HepG2 (cell line): ENCODE results near the gene METTL26. TPM values are rescaled to one million over a fixed set of nuclear protein-coding genes. Genes with fewer than 3 reads are reported as not detected.

Experiments used
- ATRX ChIP-seq: sonication (generic); formaldehyde crosslinking; IDR thresholded peaks from 2 replicates; pipeline ENCODE4 v1.4.0; 2020; ENCODE audit warnings: missing genetic modification reagents, borderline replicate concordance
- FIP1L1 ChIP-seq: fragments of 200-400 bp; formaldehyde crosslinking; IDR thresholded peaks from 2 replicates; pipeline ENCODE4 v1.6.1; 2018; ENCODE audit warnings: low read depth, mild to moderate bottlenecking, low read length, moderate library complexity, borderline replicate concordance; ENCODE audit not compliant: insufficient read depth
- HDAC2 ChIP-seq: sonication (generic); formaldehyde crosslinking; IDR thresholded peaks from 2 replicates; pipeline ENCODE4 v1.4.0; 2020; ENCODE audit warnings: missing genetic modification reagents
- KDM2A ChIP-seq: sonication (generic); formaldehyde crosslinking; IDR thresholded peaks from 2 replicates; pipeline ENCODE4 v1.4.0; 2020; ENCODE audit warnings: low read depth, missing genetic modification reagents, borderline replicate concordance
- KIAA2018 ChIP-seq: sonication (generic); formaldehyde crosslinking; IDR thresholded peaks from 2 replicates; pipeline ENCODE4 v1.5.0; 2020; ENCODE audit warnings: mild to moderate bottlenecking, missing genetic modification reagents, borderline replicate concordance
- MEIS2 ChIP-seq: sonication (generic); formaldehyde crosslinking; IDR thresholded peaks from 2 replicates; pipeline ENCODE4 v1.9.0; 2021; ENCODE audit warnings: mild to moderate bottlenecking, missing genetic modification reagents
- MZF1 ChIP-seq: sonication (generic); formaldehyde crosslinking; IDR thresholded peaks from 2 replicates; pipeline ENCODE4 v1.8.1; 2023; ENCODE audit warnings: mild to moderate bottlenecking, missing genetic modification reagents, borderline replicate concordance
- NAIF1 ChIP-seq: sonication (generic); formaldehyde crosslinking; IDR thresholded peaks from 2 replicates; pipeline ENCODE4 v1.5.0; 2020; ENCODE audit warnings: mild to moderate bottlenecking, missing genetic modification reagents, borderline replicate concordance
- NFE2L2 ChIP-seq: fragments of 150-350 bp; IDR thresholded peaks from 2 replicates; pipeline ENCODE4 v1.6.1; 2014; ENCODE audit warnings: low read length
- PLRG1 ChIP-seq: fragments of 450-650 bp; conservative IDR thresholded peaks from 2 replicates; pipeline ENCODE4 v1.6.1; 2016
- RELA ChIP-seq: sonication (generic); formaldehyde crosslinking; IDR thresholded peaks from 2 replicates; pipeline ENCODE4 v1.4.0; 2020; ENCODE audit warnings: missing genetic modification reagents
- YEATS4 ChIP-seq: sonication (generic); formaldehyde crosslinking; IDR thresholded peaks from 2 replicates; pipeline ENCODE4 v1.4.0; 2020; ENCODE audit warnings: missing genetic modification reagents, borderline replicate concordance
- ZHX2 ChIP-seq, 2 experiments: sonication (generic) in 1 of 2; formaldehyde crosslinking in 1 of 2; IDR thresholded peaks; 2 replicates each; pipeline versions ENCODE4 v1.6.1 to v1.9.0; 2014 to 2022; ENCODE audit warnings: antibody characterized with exemption in 1 of 2, borderline replicate concordance in 1 of 2, inconsistent platforms in 1 of 2, low read depth in 1 of 2, missing genetic modification reagents in 1 of 2
- ZNF205 ChIP-seq: IDR thresholded peaks from 2 replicates; pipeline ENCODE4 v1.6.1; 2018; ENCODE audit warnings: missing biosample characterization, missing genetic modification reagents
- ZNF329 ChIP-seq: sonication (generic); formaldehyde crosslinking; IDR thresholded peaks from 2 replicates; pipeline ENCODE4 v1.9.0; 2021; ENCODE audit warnings: low read depth, mild to moderate bottlenecking, missing genetic modification reagents
- polyA plus RNA-seq, 8 experiments: library from polyadenylated mRNA; depleted of rRNA in 3 of 8; stranded (reverse) in 7 of 8; unstranded in 1 of 8; fragments of >200 nt; fragmentation: Illumina TruSeq in 4 of 8; extraction: Trizol in 4 of 8; gene quantifications; 2 replicates each; pipeline versions ENCODE4 v1.2.1 to v1.2.3, GENCODE V29; 2011 to 2016; ENCODE audit warnings: low read depth in 4 of 8, missing spikeins in 1 of 8, mixed read lengths in 1 of 8; ENCODE audit not compliant: insufficient read depth in 1 of 8
- total RNA-seq, 5 experiments: library from RNA; depleted of rRNA; stranded (reverse); fragments of >200 nt; fragmentation: Illumina TruSeq; extraction: Trizol; gene quantifications; 2 replicates each; pipeline ENCODE4 v1.2.3, GENCODE V29; 2016; ENCODE audit warnings: low read depth in 1 of 5

Gene METTL26
- total and polyA plus RNA-seq, 2 of the 13 experiments (the other 11 are each of a cell fraction or from before 2014, with no cell fraction given) = 65.5 to 70.1 TPM

GRCh38 chr16:610513-611381 is 25.4 kb downstream of the METTL26 start (continued):
- TF ChIP-seq ZNF329 (CRISPR knock-in tag) (no peak), RELA (CRISPR knock-in tag) (no peak), PLRG1 (no peak), MEIS2 (CRISPR knock-in tag) (no peak), NAIF1 (no peak), ZHX2 (IDR thresholded peaks at IDR 0.05; ENCODE audit: low read depth) (no peak), ZHX2 (CRISPR knock-in tag; IDR thresholded peaks at IDR 0.05; ENCODE audit: borderline replicate concordance) (no peak), HDAC2 (CRISPR knock-in tag) (peak; percentile 52; the same call in 1 of the 2 replicates), KIAA2018 (CRISPR knock-in tag) (no peak), KDM2A (CRISPR knock-in tag) (peak; percentile 55; the same call in 1 of the 2 replicates), NFE2L2 (no peak), ZNF205 (CRISPR knock-in tag) (no peak), FIP1L1 (no peak), MZF1 (CRISPR knock-in tag) (no peak), YEATS4 (CRISPR knock-in tag) (no peak), ATRX (CRISPR knock-in tag) (no peak)
